ENCODE results near the gene XYLB. TPM values are rescaled to one million over a fixed set of nuclear protein-coding genes. Genes with fewer than 3 reads are reported as not detected.
A peak's percentile ranks its signal among the peaks of the same experiment; 100 is the strongest.

Gene XYLB
- polyA plus RNA-seq, 1 of the 3 experiments (the other 2 are of a cell fraction) = 2.7 TPM

- H2AFZ ChIP-seq (ENCODE audit: low read depth) = no peak overlapping the region
- H3K27ac ChIP-seq (ENCODE audit: low read depth in 2 of 2, low read length in 1 of 2) = peak overlapping the region in 1 of 2 experiments; percentile 28; a peak in 2 of 4 replicates
- no peak overlapping the region for H3K4me3 ChIP-seq (ENCODE audit: low read depth in 2 of 2, low read length in 1 of 2)
- POLR2A ChIA-PET = no interaction called here
- H4K20me1 ChIP-seq (ENCODE audit: insufficient read depth) = peaks cover 27% of the 10 kb centered on the region
- CTCF ChIA-PET = interaction anchor here (1.2 to 1.6 kb wide), 2 partner anchors 37 to 113 kb away, joined by 4 read pairs; partner anchors contain the start of gene EXOG
- peaks cover 61% of the 10 kb centered on the region for H3K79me2 ChIP-seq (ENCODE audit: insufficient read depth)
- peaks cover 0 to 29% of the 10 kb centered on the region in 2 experiments; a peak in 2 of 4 replicates for H3K4me1 ChIP-seq (ENCODE audit: control insufficient read depth in 1 of 2, insufficient read depth in 2 of 2, low read depth in 1 of 2, low read length in 1 of 2)
- peak; percentile 39 for DNase-seq
- no peaks in the 10 kb centered on the region for H3F3A ChIP-seq (replicated peaks; ENCODE audit: insufficient read depth)
- no peak for TF ChIP-seq RCOR1 (IDR thresholded peaks at IDR 0.05; ENCODE audit: low read length)
- TF ChIP-seq REST (IDR thresholded peaks at IDR 0.05; ENCODE audit: low read depth, low read length) = no peak
- TF ChIP-seq TCF12 (IDR thresholded peaks at IDR 0.05) = peak; percentile 31; the same call in 1 of the 2 replicates
- 0 out of 2 replicates have a peak, but pooled peaks have one; percentile 18 for TF ChIP-seq NFIC (IDR thresholded peaks at IDR 0.05; ENCODE audit: borderline replicate concordance)
- peak overlapping the region; percentile 23; the same call in 1 of the 2 replicates for H3K4me2 ChIP-seq
- no peaks in the 10 kb centered on the region for H3K9me2 ChIP-seq
- no peaks in the 10 kb centered on the region for H3K9me3 ChIP-seq
- 64% methylated on average over 12 of the region's 13 CpGs for WGBS (ENCODE audit: low lambda C conversion rate)
- no peaks in the 10 kb centered on the region for H3K36me3 ChIP-seq (replicated peaks in 1 of 2; ENCODE audit: control insufficient read depth in 1 of 2, insufficient read depth in 2 of 2, low read length in 1 of 2)
- no peaks in the 10 kb centered on the region for H3K27me3 ChIP-seq (ENCODE audit: insufficient read depth)
- no peak overlapping the region for H3K9ac ChIP-seq
Observed at GRCh38 chr3:38458796-38459498, 112.4 kb downstream of the XYLB start.

GRCh38 chr3:38459499-38460048 lies 113.0 kb downstream of the XYLB start:
- ChIA-PET CTCF (no interaction called here), POLR2A (no interaction called here)
- H3K4me3 ChIP-seq (ENCODE audit: low read depth in 2 of 2, low read length in 1 of 2) = no peak overlapping the region
- TF ChIP-seq NRF1 (IDR thresholded peaks at IDR 0.05; ENCODE audit: low read depth, low read length) (no peak), POLR2AphosphoS5 (IDR thresholded peaks at IDR 0.05; ENCODE audit: low read depth, low read length) (no peak), FOSL2 (IDR thresholded peaks at IDR 0.05; ENCODE audit: borderline replicate concordance, low read depth) (no peak), JUND (IDR thresholded peaks at IDR 0.05) (no peak), MEF2A (IDR thresholded peaks at IDR 0.05; ENCODE audit: borderline replicate concordance, low read depth) (no peak), EP300 (IDR thresholded peaks at IDR 0.05; ENCODE audit: borderline replicate concordance in 1 of 2, low read depth in 1 of 2, low read length in 1 of 2) (no peak), MXI1 (IDR thresholded peaks at IDR 0.05; ENCODE audit: low read depth, low read length) (no peak), TAF1 (IDR thresholded peaks at IDR 0.05; ENCODE audit: borderline replicate concordance, low read depth, low read length) (no peak), ZBTB33 (IDR thresholded peaks at IDR 0.05; ENCODE audit: borderline replicate concordance, low read depth) (no peak), GABPA (IDR thresholded peaks at IDR 0.05; ENCODE audit: low read depth) (no peak), FOXM1 (IDR thresholded peaks at IDR 0.05; ENCODE audit: low read depth) (no peak), TCF12 (IDR thresholded peaks at IDR 0.05) (no peak), FOXJ3 (CRISPR knock-in tag; IDR thresholded peaks at IDR 0.05) (no peak), SMC3 (IDR thresholded peaks at IDR 0.05; ENCODE audit: low read depth, low read length) (no peak), GATA2 (CRISPR knock-in tag; IDR thresholded peaks at IDR 0.05) (no peak), RAD21 (IDR thresholded peaks at IDR 0.05; ENCODE audit: low read length) (no peak)
- H3K9me2 ChIP-seq = no peaks in the 10 kb centered on the region
- H4K20me1 ChIP-seq (ENCODE audit: insufficient read depth) = peaks cover 27% of the 10 kb centered on the region
- no peaks in the 10 kb centered on the region for H3K36me3 ChIP-seq (replicated peaks in 1 of 2; ENCODE audit: control insufficient read depth in 1 of 2, insufficient read depth in 2 of 2, low read length in 1 of 2)
- peaks cover 64% of the 10 kb centered on the region for H3K79me2 ChIP-seq (ENCODE audit: insufficient read depth)
- H3K9me3 ChIP-seq = no peaks in the 10 kb centered on the region
- WGBS (ENCODE audit: low lambda C conversion rate) = 95% methylated on average over 4 of the region's 10 CpGs
- H2AFZ ChIP-seq (ENCODE audit: low read depth) = no peak overlapping the region
- H3K27me3 ChIP-seq (ENCODE audit: insufficient read depth) = no peaks in the 10 kb centered on the region
- H3K4me2 ChIP-seq = peak overlapping the region; percentile 23; the same call in 1 of the 2 replicates
- H3K9ac ChIP-seq = no peak overlapping the region
- no peak for DNase-seq
- H3K27ac ChIP-seq (ENCODE audit: low read depth in 2 of 2, low read length in 1 of 2) = peak overlapping the region in 1 of 2 experiments; percentile 28; a peak in 1 of 4 replicates
- peaks cover 0 to 29% of the 10 kb centered on the region in 2 experiments; a peak in 2 of 4 replicates for H3K4me1 ChIP-seq (ENCODE audit: control insufficient read depth in 1 of 2, insufficient read depth in 2 of 2, low read depth in 1 of 2, low read length in 1 of 2)
- H3F3A ChIP-seq (replicated peaks; ENCODE audit: insufficient read depth) = no peaks in the 10 kb centered on the region
